Neural progenitor cell (in vitro differentiated cells): ENCODE data around the gene NUP214.

Experiments used
- CTCF ChIP-seq: fragments of 200-600 bp; sonication (generic); IDR thresholded peaks from 2 replicates; pipeline ENCODE4 v1.5.1; 2017; ENCODE audit warnings: antibody characterized with exemption, mild to moderate bottlenecking
- EZH2phosphoT487 ChIP-seq: fragments of 200-600 bp; sonication (generic); IDR thresholded peaks from 2 replicates; pipeline ENCODE4 v1.6.1; 2017; ENCODE audit warnings: antibody characterized with exemption

DNA sequence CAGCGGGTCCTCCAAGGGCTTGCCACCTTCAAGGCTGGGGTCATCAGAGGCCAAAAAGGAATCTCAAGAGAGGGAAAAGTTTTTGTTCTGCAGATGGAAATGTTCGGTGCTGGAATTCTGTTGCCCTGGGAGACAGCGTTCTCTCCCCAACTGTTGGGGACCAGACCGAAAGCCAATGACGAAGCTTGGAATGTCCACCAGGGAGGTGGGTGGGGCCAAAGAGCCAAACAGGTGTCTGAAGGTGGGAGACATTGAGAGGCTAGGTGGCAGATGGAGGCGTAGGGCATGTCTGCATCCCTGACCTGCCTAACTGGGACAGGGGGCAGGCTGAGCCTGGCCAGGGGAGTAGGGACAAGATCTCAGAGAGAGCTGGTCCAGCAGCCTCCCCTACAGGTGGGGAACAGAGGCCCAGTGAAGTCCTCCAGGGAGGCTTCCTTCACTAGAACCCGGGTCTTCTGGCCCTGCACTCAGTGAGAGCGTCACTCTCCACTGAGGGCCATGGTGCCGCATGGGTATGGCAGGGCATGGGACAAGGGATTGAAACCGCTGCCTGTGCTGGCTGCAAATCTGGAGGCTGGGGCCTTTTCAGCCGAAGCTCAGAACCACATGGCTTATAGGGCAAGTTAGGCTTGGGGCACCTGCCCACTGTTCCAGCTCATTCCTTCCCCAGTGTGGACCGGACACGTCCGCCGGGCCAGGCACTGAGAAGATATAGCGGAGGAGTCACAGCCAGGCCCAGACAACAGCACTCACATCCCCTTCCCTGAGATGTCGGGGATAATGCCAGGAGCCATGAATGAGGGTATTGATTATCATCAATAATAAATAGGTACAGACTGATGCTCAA is 156.0 kb downstream of the NUP214 start:
- TF ChIP-seq EZH2phosphoT487 (no peak), CTCF (no peak)
